Neural cell (in vitro differentiated cells): Measurements from ENCODE around the gene CMTM7. TPM values are rescaled to one million over a fixed set of nuclear protein-coding genes. Genes with fewer than 3 reads are reported as not detected.

Experiments used
- H2AFZ ChIP-seq: fragments of 200-600, 300-800 bp; sonication (generic), shearing (Covaris generic); 2 replicates; pipeline ENCODE4 v1.6.0; 2014; ENCODE audit warnings: low read depth, mild to moderate bottlenecking, antibody characterized with exemption, low read length, moderate library complexity
- H3F3A ChIP-seq: fragments of 200-600 bp; shearing (Covaris generic); 2 replicates; pipeline ENCODE4 v1.6.1; 2016; ENCODE audit warnings: mild to moderate bottlenecking, moderate library complexity, mixed read lengths, antibody characterized with exemption, low read length; ENCODE audit not compliant: insufficient read depth, poor library complexity, severe bottlenecking
- H3K27ac ChIP-seq: fragments of 200-600, 300-800 bp; sonication (generic), shearing (Covaris generic); 2 replicates; pipeline ENCODE4 v1.5.1; 2014; ENCODE audit warnings: mild to moderate bottlenecking, low read length, moderate library complexity
- H3K27me3 ChIP-seq: fragments of 300-800, 200-600 bp; sonication (generic), shearing (Covaris generic); 2 replicates; pipeline ENCODE4 v1.6.0; 2014; ENCODE audit warnings: mild to moderate bottlenecking, low read depth, low read length, moderate library complexity; ENCODE audit not compliant: insufficient read depth
- H3K36me3 ChIP-seq: fragments of 300-800, 200-600 bp; sonication (generic), shearing (Covaris generic); 2 replicates; pipeline ENCODE4 v1.5.1; 2014; ENCODE audit warnings: mild to moderate bottlenecking, antibody characterized with exemption, low read length, moderate library complexity; ENCODE audit not compliant: insufficient read depth
- H3K4me2 ChIP-seq: fragments of 300-800, 200-600 bp; sonication (generic), shearing (Covaris generic); 2 replicates; pipeline ENCODE4 v1.6.0; 2014; ENCODE audit warnings: mild to moderate bottlenecking, low read length
- H3K4me3 ChIP-seq: fragments of 300-800, 200-600 bp; sonication (generic), shearing (Covaris generic); 2 replicates; pipeline ENCODE4 v1.5.1; 2014; ENCODE audit warnings: mild to moderate bottlenecking, low read length, moderate library complexity
- H3K79me2 ChIP-seq: fragments of 200-600 bp; shearing (Covaris generic); replicated peaks from 2 replicates; pipeline ENCODE4 v1.6.0; 2014; ENCODE audit warnings: mild to moderate bottlenecking, low read length, moderate library complexity; ENCODE audit not compliant: insufficient read depth
- H3K9ac ChIP-seq: fragments of 300-800, 200-600 bp; sonication (generic), shearing (Covaris generic); 2 replicates; pipeline ENCODE4 v1.6.1; 2016; ENCODE audit warnings: mild to moderate bottlenecking, low read length, mixed read lengths
- H3K9me2 ChIP-seq: fragments of 200-600 bp; shearing (Covaris generic); 2 replicates; pipeline ENCODE4 v1.6.1; 2016; ENCODE audit warnings: mild to moderate bottlenecking, low read length, mixed read lengths; ENCODE audit not compliant: insufficient read depth
- H3K9me3 ChIP-seq: fragments of 200-600, 300-800 bp; sonication (generic), shearing (Covaris generic); 2 replicates; pipeline ENCODE4 v1.6.1; 2016; ENCODE audit warnings: mild to moderate bottlenecking, mixed run types, low read length, moderate library complexity, mixed read lengths
- H4K20me1 ChIP-seq: fragments of 200-600 bp; shearing (Covaris generic); 2 replicates; pipeline ENCODE4 v1.6.1; 2016; ENCODE audit warnings: mild to moderate bottlenecking, mixed run types; ENCODE audit not compliant: insufficient read depth
- EP300 ChIP-seq: fragments of 450-650 bp; conservative IDR thresholded peaks from 2 replicates; pipeline ENCODE4 v1.6.1; 2014; ENCODE audit warnings: antibody characterized with exemption, mild to moderate bottlenecking, moderate library complexity; ENCODE audit not compliant: poor library complexity, severe bottlenecking
- EZH2 ChIP-seq: fragments of 200-600, 300-800 bp; shearing (Covaris generic), sonication (generic); IDR thresholded peaks from 2 replicates; pipeline ENCODE4 v1.6.1; 2014; ENCODE audit warnings: antibody characterized with exemption, low read length, borderline replicate concordance, mild to moderate bottlenecking; ENCODE audit not compliant: insufficient read depth, poor library complexity, severe bottlenecking
- MXI1 ChIP-seq: fragments of 450-650 bp; conservative IDR thresholded peaks from 2 replicates; pipeline ENCODE4 v1.6.1; 2014; ENCODE audit warnings: antibody characterized with exemption, mild to moderate bottlenecking; ENCODE audit not compliant: poor library complexity, severe bottlenecking
- POLR2AphosphoS5 ChIP-seq: IDR thresholded peaks from 2 replicates; pipeline ENCODE4 v1.6.1; 2012
- RAD21 ChIP-seq: fragments of 450-650 bp; conservative IDR thresholded peaks from 2 replicates; pipeline ENCODE4 v1.6.1; 2014; ENCODE audit warnings: antibody characterized with exemption, mild to moderate bottlenecking, moderate library complexity
- SMC3 ChIP-seq: fragments of 450-650 bp; conservative IDR thresholded peaks from 2 replicates; pipeline ENCODE4 v1.6.1; 2014; ENCODE audit warnings: antibody characterized with exemption, mild to moderate bottlenecking, moderate library complexity; ENCODE audit not compliant: poor library complexity
- TAF1 ChIP-seq: IDR thresholded peaks from 2 replicates; pipeline ENCODE4 v1.6.1; 2012; ENCODE audit warnings: low read depth
- polyA plus RNA-seq: library from polyadenylated mRNA; depleted of rRNA; stranded (reverse); fragments of >200 nt; gene quantifications from 2 replicates; pipeline ENCODE4 v1.2.3, GENCODE V29; 2014
- TF ChIP-seq, protein P1 (sequence below): fragments of 450-650 bp; IDR thresholded peaks from 2 replicates; pipeline ENCODE4 v1.5.1; 2014; ENCODE audit warnings: antibody characterized with exemption, mild to moderate bottlenecking, moderate library complexity; ENCODE audit not compliant: poor library complexity, severe bottlenecking
- TF ChIP-seq, protein P2 (sequence below): IDR thresholded peaks from 2 replicates; pipeline ENCODE4 v1.6.1; 2012; ENCODE audit warnings: borderline replicate concordance

CMTM7 gene
- polyA plus RNA-seq, 1 donor from 2014 or later = 0.57 TPM

DNA sequence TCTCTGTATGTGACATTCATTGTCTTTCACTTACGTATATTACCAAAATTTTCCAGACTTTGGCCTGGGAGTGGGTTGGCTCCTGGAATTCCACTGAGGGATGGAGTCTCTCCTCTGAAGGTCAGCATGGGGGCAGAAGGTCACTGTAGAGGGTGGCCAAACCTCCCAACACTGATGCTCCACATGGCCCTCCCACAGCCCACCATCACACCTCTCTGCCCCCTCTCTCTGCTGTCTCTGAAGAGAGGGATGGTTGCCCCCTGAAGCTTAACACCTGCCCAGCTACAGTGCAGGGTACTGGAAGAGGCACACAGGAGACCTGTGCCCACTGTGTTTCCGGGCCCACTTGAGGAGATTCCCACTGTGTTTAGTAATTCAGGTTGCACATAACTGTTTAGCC lies 58.8 kb downstream of the CMTM7 start:
- Histone ChIP-seq H3K4me3 (no peak overlapping the region), H3K27ac (no peak overlapping the region), H3K9me3 (no peaks in the 10 kb centered on the region), H4K20me1 (no peaks in the 10 kb centered on the region), H2AFZ (no peak overlapping the region), H3K9me2 (no peaks in the 10 kb centered on the region), H3K79me2 (no peaks in the 10 kb centered on the region), H3K4me2 (no peak overlapping the region), H3K9ac (no peak overlapping the region), H3K36me3 (no peaks in the 10 kb centered on the region), H3K27me3 (no peaks in the 10 kb centered on the region), H3F3A (no peaks in the 10 kb centered on the region)
- TF ChIP-seq, protein P1, sequence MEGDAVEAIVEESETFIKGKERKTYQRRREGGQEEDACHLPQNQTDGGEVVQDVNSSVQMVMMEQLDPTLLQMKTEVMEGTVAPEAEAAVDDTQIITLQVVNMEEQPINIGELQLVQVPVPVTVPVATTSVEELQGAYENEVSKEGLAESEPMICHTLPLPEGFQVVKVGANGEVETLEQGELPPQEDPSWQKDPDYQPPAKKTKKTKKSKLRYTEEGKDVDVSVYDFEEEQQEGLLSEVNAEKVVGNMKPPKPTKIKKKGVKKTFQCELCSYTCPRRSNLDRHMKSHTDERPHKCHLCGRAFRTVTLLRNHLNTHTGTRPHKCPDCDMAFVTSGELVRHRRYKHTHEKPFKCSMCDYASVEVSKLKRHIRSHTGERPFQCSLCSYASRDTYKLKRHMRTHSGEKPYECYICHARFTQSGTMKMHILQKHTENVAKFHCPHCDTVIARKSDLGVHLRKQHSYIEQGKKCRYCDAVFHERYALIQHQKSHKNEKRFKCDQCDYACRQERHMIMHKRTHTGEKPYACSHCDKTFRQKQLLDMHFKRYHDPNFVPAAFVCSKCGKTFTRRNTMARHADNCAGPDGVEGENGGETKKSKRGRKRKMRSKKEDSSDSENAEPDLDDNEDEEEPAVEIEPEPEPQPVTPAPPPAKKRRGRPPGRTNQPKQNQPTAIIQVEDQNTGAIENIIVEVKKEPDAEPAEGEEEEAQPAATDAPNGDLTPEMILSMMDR = no peak
- TF ChIP-seq MXI1 (no peak), TAF1 (no peak), EZH2 (no peak), POLR2AphosphoS5 (no peak), SMC3 (no peak), RAD21 (no peak)

DNA sequence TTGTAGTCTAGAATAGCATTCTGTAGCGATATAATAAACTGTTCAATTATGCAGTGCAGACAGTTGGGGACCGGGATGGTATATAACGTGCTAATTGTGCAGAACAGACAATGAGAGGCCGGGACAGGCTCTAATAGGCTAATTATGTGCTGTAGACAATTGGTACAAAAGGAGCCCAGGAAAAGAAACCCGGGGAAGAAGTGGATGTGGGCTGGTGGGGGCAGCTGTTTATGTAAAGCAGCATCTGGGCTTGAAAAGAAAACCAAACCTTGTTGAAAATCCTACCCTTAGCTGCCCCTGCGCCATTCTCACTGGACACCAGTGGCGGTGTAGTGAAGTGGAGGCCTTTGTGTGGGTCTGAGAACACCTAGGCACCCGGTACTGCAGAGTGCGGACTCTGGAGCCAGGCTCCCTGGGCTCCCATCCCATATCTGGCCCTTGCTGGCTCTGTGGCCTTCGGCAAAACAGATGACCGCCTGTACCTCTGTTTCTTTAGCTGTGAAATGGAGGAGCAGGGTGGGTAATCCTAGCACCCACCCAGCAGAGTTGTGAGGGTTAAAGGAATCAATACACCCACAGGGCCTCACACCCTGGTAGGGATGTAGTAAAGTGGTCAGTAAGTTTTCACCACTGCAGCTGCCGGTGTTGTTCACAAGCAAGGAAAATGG lies 59.5 kb downstream of the CMTM7 start:
- Histone ChIP-seq H3K4me3 (no peak overlapping the region), H2AFZ (no peak overlapping the region), H3K36me3 (no peaks in the 10 kb centered on the region), H3K27ac (no peak overlapping the region), H3K4me2 (no peak overlapping the region), H3K9ac (no peak overlapping the region), H3K9me3 (no peaks in the 10 kb centered on the region), H3K9me2 (no peaks in the 10 kb centered on the region), H3K27me3 (no peaks in the 10 kb centered on the region), H3K79me2 (no peaks in the 10 kb centered on the region), H3F3A (no peaks in the 10 kb centered on the region), H4K20me1 (no peaks in the 10 kb centered on the region)
- TF ChIP-seq RAD21 = no peak
- TF ChIP-seq, protein P2, sequence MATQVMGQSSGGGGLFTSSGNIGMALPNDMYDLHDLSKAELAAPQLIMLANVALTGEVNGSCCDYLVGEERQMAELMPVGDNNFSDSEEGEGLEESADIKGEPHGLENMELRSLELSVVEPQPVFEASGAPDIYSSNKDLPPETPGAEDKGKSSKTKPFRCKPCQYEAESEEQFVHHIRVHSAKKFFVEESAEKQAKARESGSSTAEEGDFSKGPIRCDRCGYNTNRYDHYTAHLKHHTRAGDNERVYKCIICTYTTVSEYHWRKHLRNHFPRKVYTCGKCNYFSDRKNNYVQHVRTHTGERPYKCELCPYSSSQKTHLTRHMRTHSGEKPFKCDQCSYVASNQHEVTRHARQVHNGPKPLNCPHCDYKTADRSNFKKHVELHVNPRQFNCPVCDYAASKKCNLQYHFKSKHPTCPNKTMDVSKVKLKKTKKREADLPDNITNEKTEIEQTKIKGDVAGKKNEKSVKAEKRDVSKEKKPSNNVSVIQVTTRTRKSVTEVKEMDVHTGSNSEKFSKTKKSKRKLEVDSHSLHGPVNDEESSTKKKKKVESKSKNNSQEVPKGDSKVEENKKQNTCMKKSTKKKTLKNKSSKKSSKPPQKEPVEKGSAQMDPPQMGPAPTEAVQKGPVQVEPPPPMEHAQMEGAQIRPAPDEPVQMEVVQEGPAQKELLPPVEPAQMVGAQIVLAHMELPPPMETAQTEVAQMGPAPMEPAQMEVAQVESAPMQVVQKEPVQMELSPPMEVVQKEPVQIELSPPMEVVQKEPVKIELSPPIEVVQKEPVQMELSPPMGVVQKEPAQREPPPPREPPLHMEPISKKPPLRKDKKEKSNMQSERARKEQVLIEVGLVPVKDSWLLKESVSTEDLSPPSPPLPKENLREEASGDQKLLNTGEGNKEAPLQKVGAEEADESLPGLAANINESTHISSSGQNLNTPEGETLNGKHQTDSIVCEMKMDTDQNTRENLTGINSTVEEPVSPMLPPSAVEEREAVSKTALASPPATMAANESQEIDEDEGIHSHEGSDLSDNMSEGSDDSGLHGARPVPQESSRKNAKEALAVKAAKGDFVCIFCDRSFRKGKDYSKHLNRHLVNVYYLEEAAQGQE = no peak

DNA sequence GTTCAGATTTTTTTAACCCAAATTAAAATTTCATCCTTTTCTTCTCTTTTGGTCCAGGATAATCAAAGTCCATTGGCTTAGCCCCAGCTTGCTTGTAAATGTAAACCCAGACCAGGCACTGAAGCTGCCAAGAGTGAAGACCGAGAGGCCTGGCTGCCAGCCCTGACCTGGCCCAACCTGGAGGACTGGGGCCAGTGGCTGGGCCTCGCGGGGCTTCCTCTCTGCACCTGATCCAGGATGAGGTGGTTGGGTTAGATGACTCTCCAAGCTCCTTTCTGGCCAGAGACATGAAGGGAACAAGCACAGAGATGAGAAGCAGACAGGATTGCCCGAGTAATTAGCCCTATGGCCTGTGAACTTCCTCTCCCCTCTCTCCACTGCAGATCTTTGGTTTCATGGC lies 60.4 kb downstream of the CMTM7 start:
- H3K9me2 ChIP-seq = no peaks in the 10 kb centered on the region
- no peaks in the 10 kb centered on the region for H3K36me3 ChIP-seq
- no peaks in the 10 kb centered on the region for H4K20me1 ChIP-seq
- no peak overlapping the region for H3K4me3 ChIP-seq
- no peak overlapping the region for H3K27ac ChIP-seq
- H3K79me2 ChIP-seq = no peaks in the 10 kb centered on the region
- H3K27me3 ChIP-seq = no peaks in the 10 kb centered on the region
- H3K9ac ChIP-seq = no peak overlapping the region
- no peaks in the 10 kb centered on the region for H3F3A ChIP-seq
- H2AFZ ChIP-seq = no peak overlapping the region
- H3K9me3 ChIP-seq = no peaks in the 10 kb centered on the region
- no peak for TF ChIP-seq RAD21
- no peak for TF ChIP-seq EP300
- no peak for TF ChIP-seq TAF1
- TF ChIP-seq, protein P1 = no peak
- no peak for TF ChIP-seq MXI1
- TF ChIP-seq, protein P2 = no peak
- no peak for TF ChIP-seq SMC3
- TF ChIP-seq POLR2AphosphoS5 = no peak
- TF ChIP-seq EZH2 = no peak
- no peak overlapping the region for H3K4me2 ChIP-seq
